K562 (cell line): Measurements from ENCODE around the gene MED29. TPM values are rescaled to one million over a fixed set of nuclear protein-coding genes. Genes with fewer than 3 reads are reported as not detected.
A peak's percentile ranks its signal among the peaks of the same experiment; 100 is the strongest.

Experiments
- ETV6 ChIP-seq, 3 experiments: fragments of 150-350 bp in 1 of 3; sonication (generic) in 1 of 3; formaldehyde crosslinking in 1 of 3; IDR thresholded peaks; 2 replicates each; pipeline versions ENCODE4 v1.6.1 to v1.8.0; 2014 to 2022; ENCODE audit warnings: borderline replicate concordance in 2 of 3, low read depth in 2 of 3, antibody characterized with exemption in 1 of 3, low read length in 1 of 3, mild to moderate bottlenecking in 1 of 3, missing genetic modification reagents in 1 of 3
- GABPA ChIP-seq: fragments of 200-800 bp; sonication (Bioruptor generic); conservative IDR thresholded peaks from 2 replicates; pipeline ENCODE4 v1.6.1; 2016; ENCODE audit warnings: low read depth, missing genetic modification characterization, missing compliant biosample characterization
- MAFK ChIP-seq: IDR thresholded peaks from 2 replicates; pipeline ENCODE4 v1.6.1; 2011; ENCODE audit warnings: low read length, improper control_type of control experiment
- MCM2 ChIP-seq: fragments of 450-650 bp; IDR thresholded peaks from 2 replicates; pipeline ENCODE4 v1.6.1; 2017; ENCODE audit warnings: low read depth, mild to moderate bottlenecking
- MEF2D ChIP-seq: conservative IDR thresholded peaks from 2 replicates; pipeline ENCODE4 v1.6.1; 2016; ENCODE audit warnings: low read depth, missing genetic modification characterization, missing compliant biosample characterization
- NFE2 ChIP-seq: IDR thresholded peaks from 2 replicates; pipeline ENCODE4 v1.6.1; 2014; ENCODE audit warnings: antibody characterized with exemption, low read depth
- NR0B1 ChIP-seq: fragments of 450-650 bp; IDR thresholded peaks from one replicate; pipeline ENCODE4 v1.6.1; 2018; ENCODE audit warnings: mild to moderate bottlenecking, moderate library complexity; ENCODE audit not compliant: partially characterized antibody
- PYGO2 ChIP-seq: fragments of 450-650 bp; IDR thresholded peaks from 2 replicates; pipeline ENCODE4 v1.6.1; 2016; ENCODE audit warnings: mild to moderate bottlenecking, missing genetic modification characterization, moderate library complexity, missing compliant biosample characterization
- SMAD3 ChIP-seq: fragments of 450-650 bp; formaldehyde crosslinking; conservative IDR thresholded peaks from 2 replicates; pipeline ENCODE4 v1.4.0; 2020; ENCODE audit warnings: mild to moderate bottlenecking
- TEAD1 ChIP-seq, 2 experiments: fragments of 450-650 bp in 1 of 2; sonication (generic) in 1 of 2; formaldehyde crosslinking; IDR thresholded peaks; 2 replicates each; pipeline versions ENCODE4 v1.4.0 to v1.8.0; 2020 to 2022; ENCODE audit warnings: mild to moderate bottlenecking in 2 of 2, missing genetic modification reagents in 1 of 2
- TOE1 ChIP-seq, 2 experiments: fragments of 450-650 bp in 1 of 2; sonication (generic) in 1 of 2; formaldehyde crosslinking in 1 of 2; IDR thresholded peaks; 2 replicates each; pipeline versions ENCODE4 v1.7.1 to v1.8.0; 2016 to 2022; ENCODE audit warnings: borderline replicate concordance in 2 of 2, mild to moderate bottlenecking in 2 of 2, antibody characterized with exemption in 1 of 2, inconsistent platforms in 1 of 2, low read depth in 1 of 2, missing genetic modification reagents in 1 of 2, moderate library complexity in 1 of 2
- YY1 ChIP-seq, 3 experiments: IDR thresholded peaks; 2 replicates each; pipeline ENCODE4 v1.6.1; 2011; ENCODE audit warnings: low read length in 2 of 3, mild to moderate bottlenecking in 2 of 3, moderate library complexity in 2 of 3, borderline replicate concordance in 1 of 3, control low read depth in 1 of 3, low read depth in 1 of 3; ENCODE audit not compliant: insufficient read depth in 3 of 3, insufficient replicate concordance in 2 of 3, control insufficient read depth in 1 of 3, insufficient read length in 1 of 3; ENCODE audit errors: extremely low read depth in 1 of 3
- ZFP1 ChIP-seq: fragments of 450-650 bp; formaldehyde crosslinking; IDR thresholded peaks from 2 replicates; pipeline ENCODE4 v1.4.0; 2020; ENCODE audit warnings: mild to moderate bottlenecking, mixed read lengths
- ZNF217 ChIP-seq: sonication (generic); formaldehyde crosslinking; IDR thresholded peaks from 2 replicates; pipeline ENCODE4 v1.8.0; 2022; ENCODE audit warnings: mild to moderate bottlenecking, missing genetic modification reagents
- polyA plus RNA-seq, 8 experiments: library from polyadenylated mRNA; depleted of rRNA in 4 of 8; stranded (reverse) in 5 of 8; unstranded in 3 of 8; fragments of >200 nt; fragmentation: Nextera tagmentation in 2 of 8; fragmentation: Illumina TruSeq in 1 of 8; extraction: Ambion mirVana in 2 of 8; extraction: Trizol in 1 of 8; gene quantifications; 2 replicates each; pipeline versions ENCODE4 v1.2.1 to v1.2.3, GENCODE V29; 2011 to 2014; ENCODE audit warnings: inconsistent platforms in 1 of 8, missing spikeins in 1 of 8
- total RNA-seq, 7 experiments: library from RNA; depleted of rRNA in 6 of 7; stranded (reverse); fragments of >200 nt in 6 of 7; fragmentation: Illumina TruSeq in 2 of 7; extraction: Trizol in 2 of 7; gene quantifications; 2 replicates each; pipeline versions ENCODE4 v1.2.1 to v1.2.3, GENCODE V29; 2011 to 2021; ENCODE audit warnings: low replicate concordance in 1 of 7
- TF ChIP-seq, protein P1 (sequence below): sonication (generic); formaldehyde crosslinking; IDR thresholded peaks from 2 replicates; pipeline ENCODE4 v1.8.0; 2022; ENCODE audit warnings: missing genetic modification reagents, mild to moderate bottlenecking, moderate library complexity, borderline replicate concordance
- TF ChIP-seq, protein P2 (sequence below): sonication (generic); formaldehyde crosslinking; IDR thresholded peaks from 2 replicates; pipeline ENCODE4 v1.8.1; 2023; ENCODE audit warnings: missing genetic modification reagents, mild to moderate bottlenecking, borderline replicate concordance

MED29 gene
- total and polyA plus RNA-seq, 9 of the 15 experiments (the other 6 are each of a cell fraction or from before 2014, with no cell fraction given): 1.8 to 22.6 (median 12.4) TPM

- TF ChIP-seq MEF2D (tag): no peak
- TF ChIP-seq, protein P1, sequence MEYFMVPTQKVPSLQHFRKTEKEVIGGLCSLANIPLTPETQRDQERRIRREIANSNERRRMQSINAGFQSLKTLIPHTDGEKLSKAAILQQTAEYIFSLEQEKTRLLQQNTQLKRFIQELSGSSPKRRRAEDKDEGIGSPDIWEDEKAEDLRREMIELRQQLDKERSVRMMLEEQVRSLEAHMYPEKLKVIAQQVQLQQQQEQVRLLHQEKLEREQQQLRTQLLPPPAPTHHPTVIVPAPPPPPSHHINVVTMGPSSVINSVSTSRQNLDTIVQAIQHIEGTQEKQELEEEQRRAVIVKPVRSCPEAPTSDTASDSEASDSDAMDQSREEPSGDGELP (CRISPR knock-in tag): peak; percentile 70; the same call in 1 of the 2 replicates
- no peak for TF ChIP-seq ZNF217 (CRISPR knock-in tag)
- TF ChIP-seq NR0B1: no peak
- TF ChIP-seq ETV6 (IDR thresholded peaks at IDR 0.05; ENCODE audit: borderline replicate concordance in 1 of 2, low read depth in 2 of 2, low read length in 1 of 2): peak; percentile 60 to 70; a peak in 2 of 4 replicates
- no peak for TF ChIP-seq ETV6 (CRISPR knock-in tag; IDR thresholded peaks at IDR 0.05; ENCODE audit: borderline replicate concordance)
- peak; percentile 88 for TF ChIP-seq NFE2
- peak; percentile 69; the same call in 1 of the 2 replicates for TF ChIP-seq MAFK
- no peak for TF ChIP-seq PYGO2 (tag)
- TF ChIP-seq TOE1 (IDR thresholded peaks at IDR 0.05; ENCODE audit: borderline replicate concordance): no peak; the same call in 1 of the 2 replicates
- no peak for TF ChIP-seq TOE1 (CRISPR knock-in tag; IDR thresholded peaks at IDR 0.05; ENCODE audit: borderline replicate concordance, low read depth)
- 0 out of 2 replicates have a peak, but pooled peaks have one; percentile 31 for TF ChIP-seq GABPA (tag)
- TF ChIP-seq YY1 (IDR thresholded peaks at IDR 0.05; ENCODE audit: borderline replicate concordance in 1 of 3, control insufficient read depth in 1 of 3, extremely low read depth in 1 of 3, insufficient read depth in 3 of 3, insufficient read length in 1 of 3, insufficient replicate concordance in 2 of 3, low read depth in 1 of 3, low read length in 2 of 3): peak in 2 of 3 experiments; percentile 8 to 32
- TF ChIP-seq MCM2: no peak
- no peak for TF ChIP-seq SMAD3 (CRISPR knock-in tag)
- TF ChIP-seq TEAD1 (CRISPR knock-in tag; IDR thresholded peaks at IDR 0.05): 0 out of 4 replicates have a peak, but pooled peaks of 1 of the 2 experiments have one; percentile 38
- TF ChIP-seq, protein P2, sequence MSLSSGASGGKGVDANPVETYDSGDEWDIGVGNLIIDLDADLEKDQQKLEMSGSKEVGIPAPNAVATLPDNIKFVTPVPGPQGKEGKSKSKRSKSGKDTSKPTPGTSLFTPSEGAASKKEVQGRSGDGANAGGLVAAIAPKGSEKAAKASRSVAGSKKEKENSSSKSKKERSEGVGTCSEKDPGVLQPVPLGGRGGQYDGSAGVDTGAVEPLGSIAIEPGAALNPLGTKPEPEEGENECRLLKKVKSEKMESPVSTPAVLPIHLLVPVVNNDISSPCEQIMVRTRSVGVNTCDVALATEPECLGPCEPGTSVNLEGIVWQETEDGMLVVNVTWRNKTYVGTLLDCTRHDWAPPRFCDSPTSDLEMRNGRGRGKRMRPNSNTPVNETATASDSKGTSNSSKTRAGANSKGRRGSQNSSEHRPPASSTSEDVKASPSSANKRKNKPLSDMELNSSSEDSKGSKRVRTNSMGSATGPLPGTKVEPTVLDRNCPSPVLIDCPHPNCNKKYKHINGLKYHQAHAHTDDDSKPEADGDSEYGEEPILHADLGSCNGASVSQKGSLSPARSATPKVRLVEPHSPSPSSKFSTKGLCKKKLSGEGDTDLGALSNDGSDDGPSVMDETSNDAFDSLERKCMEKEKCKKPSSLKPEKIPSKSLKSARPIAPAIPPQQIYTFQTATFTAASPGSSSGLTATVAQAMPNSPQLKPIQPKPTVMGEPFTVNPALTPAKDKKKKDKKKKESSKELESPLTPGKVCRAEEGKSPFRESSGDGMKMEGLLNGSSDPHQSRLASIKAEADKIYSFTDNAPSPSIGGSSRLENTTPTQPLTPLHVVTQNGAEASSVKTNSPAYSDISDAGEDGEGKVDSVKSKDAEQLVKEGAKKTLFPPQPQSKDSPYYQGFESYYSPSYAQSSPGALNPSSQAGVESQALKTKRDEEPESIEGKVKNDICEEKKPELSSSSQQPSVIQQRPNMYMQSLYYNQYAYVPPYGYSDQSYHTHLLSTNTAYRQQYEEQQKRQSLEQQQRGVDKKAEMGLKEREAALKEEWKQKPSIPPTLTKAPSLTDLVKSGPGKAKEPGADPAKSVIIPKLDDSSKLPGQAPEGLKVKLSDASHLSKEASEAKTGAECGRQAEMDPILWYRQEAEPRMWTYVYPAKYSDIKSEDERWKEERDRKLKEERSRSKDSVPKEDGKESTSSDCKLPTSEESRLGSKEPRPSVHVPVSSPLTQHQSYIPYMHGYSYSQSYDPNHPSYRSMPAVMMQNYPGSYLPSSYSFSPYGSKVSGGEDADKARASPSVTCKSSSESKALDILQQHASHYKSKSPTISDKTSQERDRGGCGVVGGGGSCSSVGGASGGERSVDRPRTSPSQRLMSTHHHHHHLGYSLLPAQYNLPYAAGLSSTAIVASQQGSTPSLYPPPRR: no peak
- no peak for TF ChIP-seq ZFP1
Measured at GRCh38 chr19:39403331-39404312, 12.4 kb downstream of the MED29 start (continued).
